ENCODE measurements around the gene RABAC1. TPM values are rescaled to one million over a fixed set of nuclear protein-coding genes. Genes with fewer than 3 reads are reported as not detected.

The RABAC1 gene
- total and polyA plus RNA-seq, 2 of the 13 experiments (the other 11 are each of a cell fraction or from before 2014, with no cell fraction given), result 37.4 to 74.0 TPM

DNA sequence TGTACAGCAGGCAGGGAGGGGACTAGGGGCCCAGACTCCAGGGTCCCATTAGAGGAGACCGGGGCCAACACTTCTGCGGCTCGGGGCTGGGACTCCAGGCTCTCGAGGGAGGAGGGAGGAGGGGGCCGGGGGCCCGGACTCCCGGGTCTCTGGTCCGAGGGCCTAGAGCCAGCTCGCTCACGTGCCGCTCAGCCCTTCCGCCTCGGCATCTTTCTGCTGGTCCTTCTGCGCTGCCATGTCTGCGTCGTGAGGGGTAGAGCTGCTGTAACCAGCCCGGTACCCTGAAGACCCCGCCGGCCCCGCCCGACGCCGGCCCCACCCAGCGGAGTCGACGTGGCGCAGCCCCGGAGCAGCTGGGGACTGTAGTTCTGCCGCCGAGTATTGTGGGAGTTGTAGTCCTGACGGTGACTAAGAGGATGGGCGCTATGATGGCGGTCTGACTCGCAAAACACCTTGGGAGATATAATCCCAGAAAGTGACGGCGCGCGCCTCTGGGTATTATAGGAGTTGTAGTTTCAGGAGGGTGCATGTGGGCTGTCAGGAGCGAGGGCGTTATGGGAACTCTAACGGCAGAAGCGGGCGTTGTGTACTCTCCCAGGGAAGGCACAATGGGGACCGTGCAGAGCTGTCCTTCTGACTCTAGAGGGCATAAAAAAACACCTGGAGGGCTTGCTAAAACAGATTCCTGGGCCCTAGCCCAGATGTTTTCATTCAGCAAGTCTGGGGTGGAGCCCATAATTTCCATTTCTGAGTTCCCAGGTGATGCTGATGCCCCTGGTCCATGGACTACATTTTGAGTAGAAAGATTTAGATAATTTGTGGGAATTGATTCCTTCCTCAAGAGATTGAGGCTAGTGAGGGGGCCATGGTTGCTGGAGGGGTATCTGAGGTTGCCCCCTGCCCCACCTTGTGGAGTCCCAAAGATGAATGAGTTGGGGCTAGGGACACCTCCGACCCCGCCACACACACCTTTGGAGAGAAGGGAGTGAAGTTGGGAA lies at the start of gene RABAC1 (continued):
- TF ChIP-seq, protein P1, sequence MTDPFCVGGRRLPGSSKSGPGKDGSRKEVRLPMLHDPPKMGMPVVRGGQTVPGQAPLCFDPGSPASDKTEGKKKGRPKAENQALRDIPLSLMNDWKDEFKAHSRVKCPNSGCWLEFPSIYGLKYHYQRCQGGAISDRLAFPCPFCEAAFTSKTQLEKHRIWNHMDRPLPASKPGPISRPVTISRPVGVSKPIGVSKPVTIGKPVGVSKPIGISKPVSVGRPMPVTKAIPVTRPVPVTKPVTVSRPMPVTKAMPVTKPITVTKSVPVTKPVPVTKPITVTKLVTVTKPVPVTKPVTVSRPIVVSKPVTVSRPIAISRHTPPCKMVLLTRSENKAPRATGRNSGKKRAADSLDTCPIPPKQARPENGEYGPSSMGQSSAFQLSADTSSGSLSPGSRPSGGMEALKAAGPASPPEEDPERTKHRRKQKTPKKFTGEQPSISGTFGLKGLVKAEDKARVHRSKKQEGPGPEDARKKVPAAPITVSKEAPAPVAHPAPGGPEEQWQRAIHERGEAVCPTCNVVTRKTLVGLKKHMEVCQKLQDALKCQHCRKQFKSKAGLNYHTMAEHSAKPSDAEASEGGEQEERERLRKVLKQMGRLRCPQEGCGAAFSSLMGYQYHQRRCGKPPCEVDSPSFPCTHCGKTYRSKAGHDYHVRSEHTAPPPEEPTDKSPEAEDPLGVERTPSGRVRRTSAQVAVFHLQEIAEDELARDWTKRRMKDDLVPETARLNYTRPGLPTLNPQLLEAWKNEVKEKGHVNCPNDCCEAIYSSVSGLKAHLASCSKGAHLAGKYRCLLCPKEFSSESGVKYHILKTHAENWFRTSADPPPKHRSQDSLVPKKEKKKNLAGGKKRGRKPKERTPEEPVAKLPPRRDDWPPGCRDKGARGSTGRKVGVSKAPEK (CRISPR knock-in tag; IDR thresholded peaks at IDR 0.05; ENCODE audit: borderline replicate concordance), result no peak
- TF ChIP-seq, protein P2, sequence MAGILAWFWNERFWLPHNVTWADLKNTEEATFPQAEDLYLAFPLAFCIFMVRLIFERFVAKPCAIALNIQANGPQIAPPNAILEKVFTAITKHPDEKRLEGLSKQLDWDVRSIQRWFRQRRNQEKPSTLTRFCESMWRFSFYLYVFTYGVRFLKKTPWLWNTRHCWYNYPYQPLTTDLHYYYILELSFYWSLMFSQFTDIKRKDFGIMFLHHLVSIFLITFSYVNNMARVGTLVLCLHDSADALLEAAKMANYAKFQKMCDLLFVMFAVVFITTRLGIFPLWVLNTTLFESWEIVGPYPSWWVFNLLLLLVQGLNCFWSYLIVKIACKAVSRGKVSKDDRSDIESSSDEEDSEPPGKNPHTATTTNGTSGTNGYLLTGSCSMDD (CRISPR knock-in tag; IDR thresholded peaks at IDR 0.05), result no peak
- no peak for TF ChIP-seq SMC3 (IDR thresholded peaks at IDR 0.05; ENCODE audit: low read length)
- TF ChIP-seq ZMAT5 (CRISPR knock-in tag; IDR thresholded peaks at IDR 0.05; ENCODE audit: borderline replicate concordance, low read depth), result no peak
- TF ChIP-seq ELF3 (CRISPR knock-in tag; IDR thresholded peaks at IDR 0.05), result no peak
- no peak for TF ChIP-seq ZNF234 (CRISPR knock-in tag; conservative IDR thresholded peaks at IDR 0.05)
- no peak for TF ChIP-seq PCBP2 (optimal IDR thresholded peaks at IDR 0.05; ENCODE audit: low read depth, low read length, poor library complexity, severe bottlenecking)
- TF ChIP-seq PITX1 (CRISPR knock-in tag; IDR thresholded peaks at IDR 0.05), result peak; percentile 50; the same call in 1 of the 2 replicates
- no peak for TF ChIP-seq TP53 (CRISPR knock-in tag; conservative IDR thresholded peaks at IDR 0.05)
- TF ChIP-seq SP2 (CRISPR knock-in tag; IDR thresholded peaks at IDR 0.05), result no peak
- TF ChIP-seq, protein P3, sequence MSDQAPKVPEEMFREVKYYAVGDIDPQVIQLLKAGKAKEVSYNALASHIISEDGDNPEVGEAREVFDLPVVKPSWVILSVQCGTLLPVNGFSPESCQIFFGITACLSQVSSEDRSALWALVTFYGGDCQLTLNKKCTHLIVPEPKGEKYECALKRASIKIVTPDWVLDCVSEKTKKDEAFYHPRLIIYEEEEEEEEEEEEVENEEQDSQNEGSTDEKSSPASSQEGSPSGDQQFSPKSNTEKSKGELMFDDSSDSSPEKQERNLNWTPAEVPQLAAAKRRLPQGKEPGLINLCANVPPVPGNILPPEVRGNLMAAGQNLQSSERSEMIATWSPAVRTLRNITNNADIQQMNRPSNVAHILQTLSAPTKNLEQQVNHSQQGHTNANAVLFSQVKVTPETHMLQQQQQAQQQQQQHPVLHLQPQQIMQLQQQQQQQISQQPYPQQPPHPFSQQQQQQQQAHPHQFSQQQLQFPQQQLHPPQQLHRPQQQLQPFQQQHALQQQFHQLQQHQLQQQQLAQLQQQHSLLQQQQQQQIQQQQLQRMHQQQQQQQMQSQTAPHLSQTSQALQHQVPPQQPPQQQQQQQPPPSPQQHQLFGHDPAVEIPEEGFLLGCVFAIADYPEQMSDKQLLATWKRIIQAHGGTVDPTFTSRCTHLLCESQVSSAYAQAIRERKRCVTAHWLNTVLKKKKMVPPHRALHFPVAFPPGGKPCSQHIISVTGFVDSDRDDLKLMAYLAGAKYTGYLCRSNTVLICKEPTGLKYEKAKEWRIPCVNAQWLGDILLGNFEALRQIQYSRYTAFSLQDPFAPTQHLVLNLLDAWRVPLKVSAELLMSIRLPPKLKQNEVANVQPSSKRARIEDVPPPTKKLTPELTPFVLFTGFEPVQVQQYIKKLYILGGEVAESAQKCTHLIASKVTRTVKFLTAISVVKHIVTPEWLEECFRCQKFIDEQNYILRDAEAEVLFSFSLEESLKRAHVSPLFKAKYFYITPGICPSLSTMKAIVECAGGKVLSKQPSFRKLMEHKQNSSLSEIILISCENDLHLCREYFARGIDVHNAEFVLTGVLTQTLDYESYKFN (CRISPR knock-in tag; conservative IDR thresholded peaks at IDR 0.05), result no peak
- TF ChIP-seq FOSL1 (CRISPR knock-in tag; IDR thresholded peaks at IDR 0.05; ENCODE audit: borderline replicate concordance), result no peak
- no peak for TF ChIP-seq PHB2 (IDR thresholded peaks at IDR 0.05; ENCODE audit: partially characterized antibody)
- TF ChIP-seq MNT (IDR thresholded peaks at IDR 0.05), result no peak
- TF ChIP-seq ZNF709 (CRISPR knock-in tag; IDR thresholded peaks at IDR 0.05), result no peak
- no peak for TF ChIP-seq MAFG (CRISPR knock-in tag; IDR thresholded peaks at IDR 0.05)

Data from HepG2 (cell line).